Ovary (tissue), 9 donors: Measurements from ENCODE around the gene ELFN1. TPM values are rescaled to one million over a fixed set of nuclear protein-coding genes. Genes with fewer than 3 reads are reported as not detected.

Source experiments
- DNase-seq, 5 donors: peaks; one replicate each; pipeline ENCODE4 v3.0.0-alpha.2; 2019 to 2020
- H3K27ac ChIP-seq, 2 donors: fragments of 200-600 bp; one replicate each; pipeline versions ENCODE4 v1.5.1 to v1.8.0; 2019 to 2022
- H3K27me3 ChIP-seq: fragments of 200-600 bp; one replicate; pipeline ENCODE4 v1.8.0; 2022
- H3K36me3 ChIP-seq: fragments of 200-600 bp; sonication (generic); one replicate; pipeline ENCODE4 v1.5.1; 2019
- H3K4me1 ChIP-seq: one replicate; pipeline ENCODE4 v1.8.1; 2013; ENCODE audit warnings: mild to moderate bottlenecking, moderate library complexity; ENCODE audit not compliant: insufficient read depth
- H3K4me3 ChIP-seq: fragments of 200-600 bp; sonication (generic); one replicate; pipeline ENCODE4 v1.5.1; 2017
- H3K9me3 ChIP-seq, 2 donors: fragments of 200-600 bp in 1 of 2; sonication (generic) in 1 of 2; one replicate each; pipeline versions ENCODE4 v1.5.1 to v1.8.1; 2013 to 2019; ENCODE audit warnings: mild to moderate bottlenecking in 1 of 2, moderate library complexity in 1 of 2
- CTCF ChIP-seq, 3 donors: fragments of 450-650 bp in 2 of 3; fragments of 200-600 bp in 1 of 3; IDR thresholded peaks; one replicate each; pipeline versions ENCODE4 v1.5.1 to v1.8.0; 2016 to 2022; ENCODE audit warnings: antibody characterized with exemption in 3 of 3, mild to moderate bottlenecking in 1 of 3
- EP300 ChIP-seq: sonication (generic); formaldehyde crosslinking; IDR thresholded peaks from one replicate; pipeline ENCODE4 v1.6.1; 2017; ENCODE audit warnings: antibody characterized with exemption
- POLR2A ChIP-seq: fragments of 450-650 bp; IDR thresholded peaks from one replicate; pipeline ENCODE4 v1.6.1; 2017; ENCODE audit warnings: antibody characterized with exemption, mild to moderate bottlenecking, moderate library complexity
- WGBS, 3 donors: extraction: QIAGEN DNeasy Blood & Tissue Kit in 1 of 3; methylation state at CpG; one replicate each; pipeline versions ENCODE4 v1.1.5 to v1.1.7; 2013 to 2017; 5-methylcytosine and 5-hydroxymethylcytosine counted together
- intact Hi-C, 4 donors: fragments of 100-400 bp; cut with DNase I; formaldehyde crosslinking; loops; one replicate each; pipeline versions ENCODE4 v1.11.0 to v1.15.1; 2022 to 2023
- polyA plus RNA-seq, 2 donors: library from polyadenylated mRNA; stranded (reverse); fragments of 200-250 nt in 1 of 2; fragments of 350-450 nt in 1 of 2; fragmentation: Illumina TruSeq in 1 of 2; extraction: RNeasy Lipid Tissue Mini Kit (QIAGEN cat#74804) in 1 of 2; gene quantifications; one replicate each; pipeline ENCODE4 v1.2.3, GENCODE V29; 2013 to 2014
- total RNA-seq, 7 donors: library from RNA; depleted of rRNA in 2 of 7; stranded (reverse); fragments of >200 nt in 2 of 7; fragmentation: NEBNext Ultra II Directional in 3 of 7; extraction: Animal tissue kit (Norgen Biotek cat#: 25700) in 3 of 7; gene quantifications; one replicate each; pipeline versions ENCODE4 v1.1.0 to v1.2.4, GENCODE V29; 2016 to 2023
- donor health status: DM: no; HTN: no; CAD: no; lungs with moderate emphysema.
- donor health status: DM: no; HTN: no; CAD: no.
- donor health status: Bipolar disorder and iron deficiency.
- donor health status: DM: yes; HTN: yes; CAD: no.
- donor health status: DM: no; HTN: no; CAD: no.
- donor health status: DM: yes; HTN: yes; CAD: no.

The ELFN1 gene
- total and polyA plus RNA-seq, 9 donors = 0.05 to 1.5 (median 0.60) TPM

GRCh38 chr7:1735806-1736483 lies 65.9 kb downstream of the ELFN1 start:
- Histone ChIP-seq H3K9me3 (no peaks in the 10 kb centered on the region), H3K27me3 (no peaks in the 10 kb centered on the region), H3K4me3 (no peak overlapping the region), H3K4me1 (no peaks in the 10 kb centered on the region), H3K27ac (no peak overlapping the region), H3K36me3 (no peaks in the 10 kb centered on the region)
- no peak for DNase-seq
- no peak for TF ChIP-seq POLR2A
- TF ChIP-seq EP300 = no peak
- no peak for TF ChIP-seq CTCF (IDR thresholded peaks at IDR 0.05)
- intact Hi-C loops = loop anchor here in 1 of 4 donors (5.0 kb wide), 1 partner anchor 996 kb away; no protein-coding TSS in a partner anchor
- WGBS, 3 donors = 33 to 53% (median 35%) methylated on average over 29 of the region's 29 CpGs

- Histone ChIP-seq H3K4me3 (no peak overlapping the region), H3K36me3 (no peaks in the 10 kb centered on the region), H3K27me3 (no peaks in the 10 kb centered on the region), H3K9me3 (no peaks in the 10 kb centered on the region), H3K27ac (no peak overlapping the region), H3K4me1 (no peaks in the 10 kb centered on the region)
- intact Hi-C loops = loop anchor here in 1 of 4 donors (5.0 kb wide), 1 partner anchor 996 kb away; no protein-coding TSS in a partner anchor
- WGBS, 3 donors = 70 to 84% (median 75%) methylated on average over 9 of the region's 9 CpGs
- TF ChIP-seq EP300 = no peak
- TF ChIP-seq POLR2A = no peak
- DNase-seq = no peak
Observed at GRCh38 chr7:1736484-1736817, 66.4 kb downstream of the ELFN1 start.

- intact Hi-C loops = loop anchor here in 1 of 4 donors (5.0 kb wide), 1 partner anchor 995 kb away; no protein-coding TSS in a partner anchor
- WGBS, 3 donors = 69 to 74% (median 71%) methylated on average over 8 of the region's 8 CpGs
- no peaks in the 10 kb centered on the region for H3K9me3 ChIP-seq
- H3K4me3 ChIP-seq = no peak overlapping the region
- no peaks in the 10 kb centered on the region for H3K4me1 ChIP-seq
- DNase-seq = no peak
- H3K27me3 ChIP-seq = no peaks in the 10 kb centered on the region
- H3K36me3 ChIP-seq = no peaks in the 10 kb centered on the region
- TF ChIP-seq EP300 = no peak
- TF ChIP-seq CTCF (IDR thresholded peaks at IDR 0.05) = no peak
- no peak for TF ChIP-seq POLR2A
- H3K27ac ChIP-seq = no peak overlapping the region
Observed at GRCh38 chr7:1736830-1737229, 66.8 kb downstream of the ELFN1 start.

GRCh38 chr7:1737523-1737922 lies 67.4 kb downstream of the ELFN1 start:
- WGBS, 3 donors = 75 to 86% (median 84%) methylated on average over 10 of the region's 10 CpGs
- no peaks in the 10 kb centered on the region for H3K36me3 ChIP-seq
- no peaks in the 10 kb centered on the region for H3K9me3 ChIP-seq
- no peak overlapping the region for H3K27ac ChIP-seq
- intact Hi-C loops = loop anchor here in 1 of 4 donors (5.0 kb wide), 1 partner anchor 995 kb away; no protein-coding TSS in a partner anchor
- no peak overlapping the region for H3K4me3 ChIP-seq
- H3K27me3 ChIP-seq = no peaks in the 10 kb centered on the region
- H3K4me1 ChIP-seq = no peaks in the 10 kb centered on the region
- no peak for DNase-seq
- TF ChIP-seq POLR2A (no peak), EP300 (no peak), CTCF (IDR thresholded peaks at IDR 0.05) (no peak)

GRCh38 chr7:1737956-1738355 lies 67.9 kb downstream of the ELFN1 start:
- Histone ChIP-seq H3K36me3 (no peaks in the 10 kb centered on the region), H3K9me3 (no peaks in the 10 kb centered on the region), H3K4me1 (no peaks in the 10 kb centered on the region), H3K4me3 (no peak overlapping the region), H3K27ac (no peak overlapping the region), H3K27me3 (no peaks in the 10 kb centered on the region)
- DNase-seq = no peak
- WGBS, 3 donors = 89 to 91% (median 90%) methylated on average over 19 to 20 of the region's 20 CpGs
- TF ChIP-seq POLR2A = no peak
- no peak for TF ChIP-seq EP300
- no peak for TF ChIP-seq CTCF (IDR thresholded peaks at IDR 0.05)
- intact Hi-C loops = loop anchor here in 1 of 4 donors (5.0 kb wide), 1 partner anchor 994 kb away; no protein-coding TSS in a partner anchor
